K562 (cell line): Measurements from ENCODE around the gene TCAP. TPM values are rescaled to one million over a fixed set of nuclear protein-coding genes. Genes with fewer than 3 reads are reported as not detected.

ENCODE experiments used
- ATF2 ChIP-seq: sonication (generic); formaldehyde crosslinking; IDR thresholded peaks from 2 replicates; pipeline ENCODE4 v1.8.1; 2022; ENCODE audit warnings: missing genetic modification reagents
- BMI1 ChIP-seq: fragments of 150-350 bp; IDR thresholded peaks from 2 replicates; pipeline ENCODE4 v1.6.1; 2014; ENCODE audit warnings: low read length
- BRD9 ChIP-seq: fragments of 450-650 bp; IDR thresholded peaks from 2 replicates; pipeline ENCODE4 v1.6.1; 2018; ENCODE audit warnings: low read depth; ENCODE audit not compliant: partially characterized antibody
- BRF2 ChIP-seq: IDR thresholded peaks from 3 replicates; pipeline ENCODE4 v1.6.1; 2011; ENCODE audit warnings: borderline replicate concordance, mild to moderate bottlenecking; ENCODE audit not compliant: insufficient read length, insufficient read depth
- CBFA2T2 ChIP-seq: fragments of 450-650 bp; conservative IDR thresholded peaks from 2 replicates; pipeline ENCODE4 v1.6.1; 2017; ENCODE audit warnings: mild to moderate bottlenecking
- ELF2 ChIP-seq: fragments of 250-450 bp; sonication (Bioruptor Pico); IDR thresholded peaks from 2 replicates; pipeline ENCODE4 v1.5.0; 2021; ENCODE audit warnings: mild to moderate bottlenecking
- EZH2 ChIP-seq: IDR thresholded peaks from 2 replicates; pipeline ENCODE4 v1.6.1; 2012; ENCODE audit warnings: low read depth, mild to moderate bottlenecking, inconsistent platforms, low read length, borderline replicate concordance
- MED1 ChIP-seq: sonication (generic); formaldehyde crosslinking; IDR thresholded peaks from 2 replicates; pipeline ENCODE4 v1.8.1; 2023; ENCODE audit warnings: missing genetic modification reagents, borderline replicate concordance
- PYGO2 ChIP-seq: fragments of 450-650 bp; IDR thresholded peaks from 2 replicates; pipeline ENCODE4 v1.6.1; 2016; ENCODE audit warnings: mild to moderate bottlenecking, missing genetic modification characterization, moderate library complexity, missing compliant biosample characterization
- SNRNP70 ChIP-seq: fragments of 200-400 bp; formaldehyde crosslinking; optimal IDR thresholded peaks from 2 replicates; pipeline ENCODE3; 2017; ENCODE audit warnings: low read depth, low read length
- SP2 ChIP-seq: IDR thresholded peaks from 2 replicates; pipeline ENCODE4 v1.6.1; 2011; ENCODE audit warnings: mild to moderate bottlenecking, low read depth, low read length, moderate library complexity; ENCODE audit not compliant: poor library complexity, severe bottlenecking; ENCODE audit errors: extremely low read depth
- ZBTB2 ChIP-seq: fragments of 450-650 bp; IDR thresholded peaks from 2 replicates; pipeline ENCODE4 v1.6.1; 2016; ENCODE audit warnings: antibody characterized with exemption
- ZNF146 ChIP-seq: IDR thresholded peaks from one replicate; pipeline ENCODE4 v1.6.1; 2018; ENCODE audit warnings: missing compliant biosample characterization; ENCODE audit not compliant: unreplicated experiment
- polyA plus RNA-seq, 8 experiments: library from polyadenylated mRNA; depleted of rRNA in 4 of 8; stranded (reverse) in 5 of 8; unstranded in 3 of 8; fragments of >200 nt; fragmentation: Nextera tagmentation in 2 of 8; fragmentation: Illumina TruSeq in 1 of 8; extraction: Ambion mirVana in 2 of 8; extraction: Trizol in 1 of 8; gene quantifications; 2 replicates each; pipeline versions ENCODE4 v1.2.1 to v1.2.3, GENCODE V29; 2011 to 2014; ENCODE audit warnings: inconsistent platforms in 1 of 8, missing spikeins in 1 of 8
- total RNA-seq, 7 experiments: library from RNA; depleted of rRNA in 6 of 7; stranded (reverse); fragments of >200 nt in 6 of 7; fragmentation: Illumina TruSeq in 2 of 7; extraction: Trizol in 2 of 7; gene quantifications; 2 replicates each; pipeline versions ENCODE4 v1.2.1 to v1.2.3, GENCODE V29; 2011 to 2021; ENCODE audit warnings: low replicate concordance in 1 of 7
- TF ChIP-seq, protein P1 (sequence below), 2 experiments: fragments of 450-650 bp in 1 of 2; sonication (generic) in 1 of 2; formaldehyde crosslinking in 1 of 2; IDR thresholded peaks; 2 replicates each; pipeline versions ENCODE4 v1.7.1 to v1.9.0; 2016 to 2022; ENCODE audit warnings: inconsistent platforms in 1 of 2, mild to moderate bottlenecking in 1 of 2, missing genetic modification reagents in 1 of 2

TCAP gene
- total and polyA plus RNA-seq, 9 of the 15 experiments (the other 6 are each of a cell fraction or from before 2014, with no cell fraction given): 0.33 to 1.4 (median 0.82) TPM; not detected in 2

DNA sequence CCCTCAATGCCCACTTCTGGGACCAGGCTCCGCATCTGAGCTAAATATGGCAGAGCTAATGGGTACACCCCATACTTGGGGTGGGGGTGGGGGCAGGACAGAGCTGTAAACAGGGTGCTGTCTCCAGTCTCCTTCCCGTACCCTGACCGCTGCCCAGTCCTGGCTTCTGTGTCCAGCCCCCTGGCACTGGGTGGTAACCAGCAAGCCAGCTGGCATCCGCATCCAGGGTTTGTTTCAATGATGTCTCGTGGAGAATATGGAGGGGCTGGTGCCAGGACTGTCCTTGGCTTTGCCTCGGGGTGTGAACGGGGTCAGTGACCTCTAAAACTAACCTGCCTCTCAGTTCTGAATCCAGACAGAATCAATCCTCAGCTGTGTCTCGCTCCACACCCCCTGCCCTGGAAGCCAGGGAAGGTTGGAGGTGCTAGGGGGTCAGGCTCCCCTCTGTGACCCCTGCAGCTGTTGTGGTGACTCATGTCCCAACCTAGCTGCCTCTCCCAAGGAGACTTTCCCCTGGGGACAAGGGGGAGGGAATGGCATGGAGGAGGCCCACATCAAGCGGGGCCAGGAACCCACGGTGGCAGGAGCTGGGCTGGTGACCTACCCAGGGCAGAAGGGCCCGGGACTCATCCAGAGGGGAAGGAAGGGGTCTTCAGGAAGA, 1.6 kb downstream of the TCAP start (continued):
- TF ChIP-seq SP2 (no peak), EZH2 (no peak), CBFA2T2 (no peak), BRD9 (no peak), BRF2 (no peak), SNRNP70 (no peak), ZNF146 (no peak), ELF2 (no peak), MED1 (no peak), ATF2 (CRISPR knock-in tag) (no peak), BMI1 (no peak), PYGO2 (tag) (no peak), ZBTB2 (no peak)
- TF ChIP-seq, protein P1, sequence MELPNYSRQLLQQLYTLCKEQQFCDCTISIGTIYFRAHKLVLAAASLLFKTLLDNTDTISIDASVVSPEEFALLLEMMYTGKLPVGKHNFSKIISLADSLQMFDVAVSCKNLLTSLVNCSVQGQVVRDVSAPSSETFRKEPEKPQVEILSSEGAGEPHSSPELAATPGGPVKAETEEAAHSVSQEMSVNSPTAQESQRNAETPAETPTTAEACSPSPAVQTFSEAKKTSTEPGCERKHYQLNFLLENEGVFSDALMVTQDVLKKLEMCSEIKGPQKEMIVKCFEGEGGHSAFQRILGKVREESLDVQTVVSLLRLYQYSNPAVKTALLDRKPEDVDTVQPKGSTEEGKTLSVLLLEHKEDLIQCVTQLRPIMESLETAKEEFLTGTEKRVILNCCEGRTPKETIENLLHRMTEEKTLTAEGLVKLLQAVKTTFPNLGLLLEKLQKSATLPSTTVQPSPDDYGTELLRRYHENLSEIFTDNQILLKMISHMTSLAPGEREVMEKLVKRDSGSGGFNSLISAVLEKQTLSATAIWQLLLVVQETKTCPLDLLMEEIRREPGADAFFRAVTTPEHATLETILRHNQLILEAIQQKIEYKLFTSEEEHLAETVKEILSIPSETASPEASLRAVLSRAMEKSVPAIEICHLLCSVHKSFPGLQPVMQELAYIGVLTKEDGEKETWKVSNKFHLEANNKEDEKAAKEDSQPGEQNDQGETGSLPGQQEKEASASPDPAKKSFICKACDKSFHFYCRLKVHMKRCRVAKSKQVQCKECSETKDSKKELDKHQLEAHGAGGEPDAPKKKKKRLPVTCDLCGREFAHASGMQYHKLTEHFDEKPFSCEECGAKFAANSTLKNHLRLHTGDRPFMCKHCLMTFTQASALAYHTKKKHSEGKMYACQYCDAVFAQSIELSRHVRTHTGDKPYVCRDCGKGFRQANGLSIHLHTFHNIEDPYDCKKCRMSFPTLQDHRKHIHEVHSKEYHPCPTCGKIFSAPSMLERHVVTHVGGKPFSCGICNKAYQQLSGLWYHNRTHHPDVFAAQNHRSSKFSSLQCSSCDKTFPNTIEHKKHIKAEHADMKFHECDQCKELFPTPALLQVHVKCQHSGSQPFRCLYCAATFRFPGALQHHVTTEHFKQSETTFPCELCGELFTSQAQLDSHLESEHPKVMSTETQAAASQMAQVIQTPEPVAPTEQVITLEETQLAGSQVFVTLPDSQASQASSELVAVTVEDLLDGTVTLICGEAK (IDR thresholded peaks at IDR 0.05): no peak
- TF ChIP-seq, protein P1 (CRISPR knock-in tag; IDR thresholded peaks at IDR 0.05): no peak
